ENCODE data around the gene MORF4L2. TPM values are rescaled to one million over a fixed set of nuclear protein-coding genes. Genes with fewer than 3 reads are reported as not detected.

MORF4L2 gene
- total and polyA plus RNA-seq, 2 donors (not counting 3 experiments of a cell fraction or from before 2014, with no cell fraction given), result 331 to 414 TPM

GRCh38 chrX:103678199-103678993 lies 8.1 kb downstream of the MORF4L2 start:
- Histone ChIP-seq H3K9ac (replicated peaks; ENCODE audit: extremely low read depth, insufficient read depth, low read length) (no peak overlapping the region), H3K79me2 (ENCODE audit: control insufficient read depth, insufficient read depth, low read length) (peaks cover 10% of the 10 kb centered on the region), H3K27ac (ENCODE audit: insufficient read depth, low read depth, low read length) (no peak overlapping the region), H4K20me1 (replicated peaks; ENCODE audit: control insufficient read depth, extremely low read depth, insufficient read depth, low read length) (no peaks in the 10 kb centered on the region), H3K9me1 (replicated peaks; ENCODE audit: control insufficient read depth, extremely low read depth, insufficient read depth, low read length) (no peaks in the 10 kb centered on the region), H3K4me1 (ENCODE audit: control insufficient read depth, extremely low read depth, insufficient read depth, low read length) (no peaks in the 10 kb centered on the region), H2AFZ (ENCODE audit: low read depth, low read length) (no peak overlapping the region), H3K9me3 (replicated peaks; ENCODE audit: control insufficient read depth, insufficient read depth, low read length) (no peaks in the 10 kb centered on the region), H3K4me3 (replicated peaks in 1 of 3; ENCODE audit: insufficient read depth in 1 of 3, low read depth in 1 of 3, low read length in 3 of 3) (no peak overlapping the region), H3K27me3 (ENCODE audit: control insufficient read depth in 2 of 2, insufficient read depth in 2 of 2, low read length in 2 of 2) (no peaks in the 10 kb centered on the region), H3K36me3 (ENCODE audit: control insufficient read depth in 2 of 2, extremely low read depth in 1 of 2, insufficient read depth in 2 of 2, low read length in 2 of 2) (peaks cover 5 to 12% of the 10 kb centered on the region in 2 experiments), H3K4me2 (ENCODE audit: insufficient read depth, low read length) (no peak overlapping the region)
- CTCF ChIA-PET, result no interaction called here
- intact Hi-C loops (cut with micrococcal nuclease) (no loop called here), dilution Hi-C loops (cut with MboI; ENCODE audit: extremely low pct_ligation_motif_present, low sequenced_read_pairs) (no loop called here)
- no TSS peak for BruUV-seq (replicated peaks)
- FAIRE-seq (no peak), DNase-seq (ENCODE audit: low read depth, low spot score) (no peak)
- POLR2A ChIA-PET, result interaction anchor here (0.6 kb wide), 1 partner anchor 9 kb away, joined by 3 read pairs; no protein-coding TSS in a partner anchor
- no peak for TF ChIP-seq POLR2AphosphoS5 (IDR thresholded peaks at IDR 0.05; ENCODE audit: insufficient read depth, low read depth, low read length)
- no peak for TF ChIP-seq FOS (IDR thresholded peaks at IDR 0.05; ENCODE audit: borderline replicate concordance, insufficient read depth, low read length)

- H3K79me2 ChIP-seq (ENCODE audit: control insufficient read depth, insufficient read depth, low read length), result peaks cover 1% of the 10 kb centered on the region
- ChIA-PET CTCF (no interaction called here), POLR2A (no interaction called here)
- H3K4me3 ChIP-seq (replicated peaks in 1 of 3; ENCODE audit: insufficient read depth in 1 of 3, low read depth in 1 of 3, low read length in 3 of 3), result no peak overlapping the region
- no peaks in the 10 kb centered on the region for H3K4me1 ChIP-seq (ENCODE audit: control insufficient read depth, extremely low read depth, insufficient read depth, low read length)
- H3K9me3 ChIP-seq (replicated peaks; ENCODE audit: control insufficient read depth, insufficient read depth, low read length), result no peaks in the 10 kb centered on the region
- no peak overlapping the region for H3K9ac ChIP-seq (replicated peaks; ENCODE audit: extremely low read depth, insufficient read depth, low read length)
- H3K9me1 ChIP-seq (replicated peaks; ENCODE audit: control insufficient read depth, extremely low read depth, insufficient read depth, low read length), result no peaks in the 10 kb centered on the region
- intact Hi-C loops (cut with micrococcal nuclease), result loop anchor here (5.0 kb wide), 1 partner anchor 87 kb away; the partner anchor contains the start of gene TCEAL4
- H3K27ac ChIP-seq (ENCODE audit: insufficient read depth, low read depth, low read length), result no peak overlapping the region
- dilution Hi-C loops (cut with MboI; ENCODE audit: extremely low pct_ligation_motif_present, low sequenced_read_pairs), result no loop called here
- FAIRE-seq (no peak), DNase-seq (ENCODE audit: low read depth, low spot score) (no peak)
- no peak overlapping the region for H3K4me2 ChIP-seq (ENCODE audit: insufficient read depth, low read length)
- H4K20me1 ChIP-seq (replicated peaks; ENCODE audit: control insufficient read depth, extremely low read depth, insufficient read depth, low read length), result no peaks in the 10 kb centered on the region
- TF ChIP-seq EZH2 (IDR thresholded peaks at IDR 0.05; ENCODE audit: borderline replicate concordance, low read depth, low read length, severe bottlenecking), result no peak
- no peak for TF ChIP-seq FOS (IDR thresholded peaks at IDR 0.05; ENCODE audit: borderline replicate concordance, insufficient read depth, low read length)
- no peak for TF ChIP-seq POLR2AphosphoS5 (IDR thresholded peaks at IDR 0.05; ENCODE audit: insufficient read depth, low read depth, low read length)
- no peak for TF ChIP-seq GATA2 (IDR thresholded peaks at IDR 0.05; ENCODE audit: insufficient read depth, insufficient read length, low read depth, low read length)
- TF ChIP-seq MYC (IDR thresholded peaks at IDR 0.05; ENCODE audit: low read depth, low read length), result no peak
- TF ChIP-seq MAX (IDR thresholded peaks at IDR 0.05; ENCODE audit: insufficient read depth, insufficient read length), result no peak
- TF ChIP-seq POLR2A (IDR thresholded peaks at IDR 0.05; ENCODE audit: low read depth, low read length), result no peak
- no peak for TF ChIP-seq JUN (IDR thresholded peaks at IDR 0.05; ENCODE audit: borderline replicate concordance, insufficient read depth, insufficient read length, low read depth)
- TF ChIP-seq CTCF (IDR thresholded peaks at IDR 0.05; ENCODE audit: extremely low read depth in 1 of 2, insufficient read depth in 1 of 2, low read depth in 1 of 2, low read length in 2 of 2), result no peak
- H2AFZ ChIP-seq (ENCODE audit: low read depth, low read length), result no peak overlapping the region
- no peaks in the 10 kb centered on the region for H3K27me3 ChIP-seq (ENCODE audit: control insufficient read depth in 2 of 2, insufficient read depth in 2 of 2, low read length in 2 of 2)
- peaks cover 3 to 5% of the 10 kb centered on the region in 2 experiments for H3K36me3 ChIP-seq (ENCODE audit: control insufficient read depth in 2 of 2, extremely low read depth in 1 of 2, insufficient read depth in 2 of 2, low read length in 2 of 2)
- BruUV-seq (replicated peaks), result no TSS peak
Measured at GRCh38 chrX:103674531-103675454, 11.7 kb downstream of the MORF4L2 start.

Data from endothelial cell of umbilical vein (primary cell).